Mesendoderm (in vitro differentiated cells): ENCODE results near the gene HSF5.

Source experiments
- DNase-seq: peaks from one replicate; pipeline ENCODE4 v3.0.0; 2013
- H2AK5ac ChIP-seq: 2 replicates; pipeline ENCODE4 v1.6.1; 2013; ENCODE audit warnings: low read length, inconsistent platforms
- H2BK120ac ChIP-seq: 2 replicates; pipeline ENCODE4 v1.6.1; 2013; ENCODE audit warnings: low read depth, mild to moderate bottlenecking, low read length, moderate library complexity, mixed read lengths
- H2BK15ac ChIP-seq: replicated peaks from 2 replicates; pipeline ENCODE4 v1.6.1; 2013; ENCODE audit warnings: low read depth, mild to moderate bottlenecking, moderate library complexity
- H2BK5ac ChIP-seq: 2 replicates; pipeline ENCODE4 v1.6.1; 2013; ENCODE audit warnings: low read length, inconsistent platforms
- H3K18ac ChIP-seq: 2 replicates; pipeline ENCODE4 v1.6.1; 2013; ENCODE audit warnings: mild to moderate bottlenecking, low read length, mixed read lengths
- H3K23ac ChIP-seq: one replicate; pipeline ENCODE4 v1.6.1; 2013; ENCODE audit warnings: low read length
- H3K27ac ChIP-seq: 2 replicates; pipeline ENCODE4 v1.5.1; 2013; ENCODE audit warnings: low read depth, mild to moderate bottlenecking, inconsistent platforms, low read length, moderate library complexity
- H3K27me3 ChIP-seq: 2 replicates; pipeline ENCODE4 v1.6.1; 2013; ENCODE audit warnings: low read length, control low read depth, mild to moderate bottlenecking, inconsistent platforms; ENCODE audit not compliant: insufficient read depth, poor library complexity
- H3K36me3 ChIP-seq: 2 replicates; pipeline ENCODE4 v1.6.1; 2013; ENCODE audit warnings: low read length, inconsistent platforms; ENCODE audit not compliant: control insufficient read depth, insufficient read depth
- H3K4ac ChIP-seq: one replicate; pipeline ENCODE4 v1.6.1; 2013; ENCODE audit warnings: low read depth, mild to moderate bottlenecking, low read length, moderate library complexity
- H3K4me1 ChIP-seq: 2 replicates; pipeline ENCODE4 v1.6.1; 2013; ENCODE audit warnings: low read depth, low read length, inconsistent platforms; ENCODE audit not compliant: control insufficient read depth
- H3K4me2 ChIP-seq: 2 replicates; pipeline ENCODE4 v1.6.1; 2013; ENCODE audit warnings: low read length
- H3K4me3 ChIP-seq: 2 replicates; pipeline ENCODE4 v1.5.1; 2013; ENCODE audit warnings: mild to moderate bottlenecking, low read length
- H3K56ac ChIP-seq: one replicate; pipeline ENCODE4 v1.6.1; 2013; ENCODE audit warnings: low read length
- H3K79me1 ChIP-seq: 2 replicates; pipeline ENCODE4 v1.6.1; 2013; ENCODE audit warnings: low read length, inconsistent platforms
- H3K79me2 ChIP-seq: 2 replicates; pipeline ENCODE4 v1.6.1; 2013; ENCODE audit warnings: mild to moderate bottlenecking, low read length; ENCODE audit not compliant: control insufficient read depth, insufficient read depth
- H3K9ac ChIP-seq: 2 replicates; pipeline ENCODE4 v1.6.1; 2013; ENCODE audit warnings: low read length, inconsistent platforms
- H4K5ac ChIP-seq: one replicate; pipeline ENCODE4 v1.6.1; 2013; ENCODE audit warnings: low read length
- H4K8ac ChIP-seq: one replicate; pipeline ENCODE4 v1.6.1; 2013; ENCODE audit warnings: low read depth, mild to moderate bottlenecking, control low read depth, low read length, moderate library complexity
- WGBS: extraction: QIAGEN DNeasy Blood & Tissue Kit; methylation state at CpG from one replicate; pipeline ENCODE4 v1.1.7; 2013; ENCODE audit warnings: low lambda C conversion rate, missing lambda C conversion rate; ENCODE audit not compliant: insufficient coverage; ENCODE audit errors: extremely low coverage; 5-methylcytosine and 5-hydroxymethylcytosine counted together

Gene HSF5

GRCh38 chr17:58508341-58509067 is 20.3 kb upstream of the HSF5 start:
- WGBS: no CpG with 5 or more reads among the region's 10 CpGs
- Histone ChIP-seq H3K79me1 (peaks cover 11% of the 10 kb centered on the region), H2BK5ac (no peak overlapping the region), H3K23ac (no peak overlapping the region), H2BK120ac (no peak overlapping the region), H2AK5ac (no peak overlapping the region), H3K18ac (no peak overlapping the region), H2BK15ac (no peak overlapping the region), H3K9ac (no peak overlapping the region), H3K79me2 (peaks cover 2% of the 10 kb centered on the region), H3K27ac (no peak overlapping the region), H3K4me2 (no peak overlapping the region), H3K4me3 (no peak overlapping the region), H4K8ac (no peak overlapping the region), H3K4me1 (no peaks in the 10 kb centered on the region), H3K36me3 (peaks cover 13% of the 10 kb centered on the region), H4K5ac (no peak overlapping the region), H3K4ac (no peak overlapping the region), H3K56ac (no peak overlapping the region), H3K27me3 (no peaks in the 10 kb centered on the region)
- no peak for DNase-seq

GRCh38 chr17:58507123-58507634 is 19.0 kb upstream of the HSF5 start:
- Histone ChIP-seq H3K56ac (no peak overlapping the region), H3K4ac (no peak overlapping the region), H2BK5ac (no peak overlapping the region), H3K23ac (no peak overlapping the region), H3K18ac (no peak overlapping the region), H3K36me3 (peaks cover 15% of the 10 kb centered on the region), H3K4me2 (no peak overlapping the region), H3K4me3 (no peak overlapping the region), H3K4me1 (no peaks in the 10 kb centered on the region), H3K27ac (no peak overlapping the region), H4K8ac (no peak overlapping the region), H3K79me2 (no peaks in the 10 kb centered on the region), H3K27me3 (no peaks in the 10 kb centered on the region), H3K9ac (no peak overlapping the region), H2BK15ac (no peak overlapping the region), H4K5ac (no peak overlapping the region), H3K79me1 (no peaks in the 10 kb centered on the region), H2BK120ac (no peak overlapping the region), H2AK5ac (no peak overlapping the region)
- DNase-seq: no peak
- WGBS: no CpG with 5 or more reads among the region's 13 CpGs

GRCh38 chr17:58506354-58507080 is 18.3 kb upstream of the HSF5 start:
- no peak overlapping the region for H3K4me2 ChIP-seq
- no peaks in the 10 kb centered on the region for H3K4me1 ChIP-seq
- H3K23ac ChIP-seq: no peak overlapping the region
- H3K79me2 ChIP-seq: no peaks in the 10 kb centered on the region
- no peak for DNase-seq
- no peak overlapping the region for H3K27ac ChIP-seq
- H4K5ac ChIP-seq: no peak overlapping the region
- H3K79me1 ChIP-seq: no peaks in the 10 kb centered on the region
- no peak overlapping the region for H2AK5ac ChIP-seq
- no peak overlapping the region for H4K8ac ChIP-seq
- WGBS: no CpG with 5 or more reads among the region's 7 CpGs
- H3K4me3 ChIP-seq: no peak overlapping the region
- no peak overlapping the region for H2BK5ac ChIP-seq
- H2BK15ac ChIP-seq: no peak overlapping the region
- H3K4ac ChIP-seq: no peak overlapping the region
- no peak overlapping the region for H3K56ac ChIP-seq
- no peak overlapping the region for H3K18ac ChIP-seq
- no peaks in the 10 kb centered on the region for H3K27me3 ChIP-seq
- H3K9ac ChIP-seq: no peak overlapping the region
- peaks cover 15% of the 10 kb centered on the region for H3K36me3 ChIP-seq
- H2BK120ac ChIP-seq: no peak overlapping the region

- Histone ChIP-seq H3K23ac (no peak overlapping the region), H3K79me2 (no peaks in the 10 kb centered on the region), H2BK120ac (no peak overlapping the region), H3K56ac (no peak overlapping the region), H3K9ac (no peak overlapping the region), H4K8ac (no peak overlapping the region), H3K4ac (no peak overlapping the region), H3K18ac (no peak overlapping the region), H3K79me1 (no peaks in the 10 kb centered on the region), H2BK5ac (no peak overlapping the region), H3K27ac (no peak overlapping the region), H3K27me3 (no peaks in the 10 kb centered on the region), H2BK15ac (no peak overlapping the region), H3K4me3 (no peak overlapping the region), H4K5ac (no peak overlapping the region), H3K36me3 (peaks cover 9% of the 10 kb centered on the region), H2AK5ac (no peak overlapping the region), H3K4me1 (no peaks in the 10 kb centered on the region), H3K4me2 (no peak overlapping the region)
- DNase-seq: no peak
- no CpG with 5 or more reads among the region's 11 CpGs for WGBS
These were observed 16.7 kb upstream of the HSF5 start for GRCh38 chr17:58504826-58505351.

DNA sequence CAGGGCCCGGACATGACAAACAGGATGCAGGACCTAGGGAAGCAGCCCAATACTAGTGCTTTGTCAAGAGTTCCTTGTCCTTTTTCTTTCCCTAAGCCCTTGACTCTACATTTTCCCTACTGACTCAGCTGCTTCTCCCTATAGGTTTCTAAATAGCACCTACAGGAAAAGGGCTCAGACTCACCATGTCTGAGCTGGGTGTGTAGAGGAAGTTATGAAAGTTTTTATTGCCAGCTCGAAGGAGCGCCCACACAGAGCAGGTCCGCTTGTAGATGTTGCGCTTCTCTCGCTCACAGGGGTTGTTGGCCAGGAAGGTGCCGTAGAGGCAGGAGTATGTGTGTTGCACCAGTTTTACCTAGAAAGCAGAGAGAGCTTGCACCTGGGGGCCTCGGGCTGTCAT is 15.7 kb upstream of the HSF5 start:
- no peak overlapping the region for H3K4me3 ChIP-seq
- no CpG with 5 or more reads among the region's 8 CpGs for WGBS
- H3K79me2 ChIP-seq: no peaks in the 10 kb centered on the region
- no peak overlapping the region for H2BK5ac ChIP-seq
- no peak overlapping the region for H3K23ac ChIP-seq
- no peak overlapping the region for H3K4ac ChIP-seq
- no peak for DNase-seq
- H3K4me1 ChIP-seq: no peaks in the 10 kb centered on the region
- peaks cover 9% of the 10 kb centered on the region for H3K36me3 ChIP-seq
- no peak overlapping the region for H2BK15ac ChIP-seq
- H3K56ac ChIP-seq: no peak overlapping the region
- no peak overlapping the region for H3K9ac ChIP-seq
- no peaks in the 10 kb centered on the region for H3K79me1 ChIP-seq
- H3K27ac ChIP-seq: no peak overlapping the region
- no peak overlapping the region for H3K4me2 ChIP-seq
- no peak overlapping the region for H4K8ac ChIP-seq
- no peak overlapping the region for H2AK5ac ChIP-seq
- H2BK120ac ChIP-seq: no peak overlapping the region
- H3K18ac ChIP-seq: no peak overlapping the region
- H4K5ac ChIP-seq: no peak overlapping the region
- no peaks in the 10 kb centered on the region for H3K27me3 ChIP-seq
